ENCODE results near the gene PDGFD. TPM values are rescaled to one million over a fixed set of nuclear protein-coding genes. Genes with fewer than 3 reads are reported as not detected.

The PDGFD gene
- total RNA-seq, 2 experiments from 2014 or later = 0.20 TPM; not detected in 1

- ChIA-PET POLR2A (no interaction called here), CTCF (no interaction called here)
- DNase-seq (no peak), ATAC-seq (no peak)
- Mint-ChIP-seq H3K36me3 (ENCODE audit: low read depth) (no peaks in the 10 kb centered on the region), H3K4me3 (no peak overlapping the region), H3K9me3 (peaks cover 4% of the 10 kb centered on the region), H3K4me1 (ENCODE audit: low read depth) (no peaks in the 10 kb centered on the region), H3K27ac (no peak overlapping the region), H3K27me3 (no peaks in the 10 kb centered on the region)
- intact Hi-C loops (cut with micrococcal nuclease) = no loop called here
- no peak for TF ChIP-seq CTCF (IDR thresholded peaks at IDR 0.05)
These were observed 268.8 kb downstream of the PDGFD start for GRCh38 chr11:103895106-103895505.

GRCh38 chr11:103894673-103895072 is 269.3 kb downstream of the PDGFD start:
- Mint-ChIP-seq H3K4me1 (ENCODE audit: low read depth) (no peaks in the 10 kb centered on the region), H3K4me3 (no peak overlapping the region), H3K27me3 (no peaks in the 10 kb centered on the region), H3K36me3 (ENCODE audit: low read depth) (no peaks in the 10 kb centered on the region), H3K27ac (no peak overlapping the region), H3K9me3 (peaks cover 6% of the 10 kb centered on the region)
- no peak for DNase-seq
- intact Hi-C loops (cut with micrococcal nuclease) = no loop called here
- no peak for ATAC-seq
- ChIA-PET POLR2A (no interaction called here), CTCF (no interaction called here)
- TF ChIP-seq CTCF (IDR thresholded peaks at IDR 0.05) = no peak

GRCh38 chr11:103894034-103894433 is 269.9 kb downstream of the PDGFD start:
- intact Hi-C loops (cut with micrococcal nuclease) = no loop called here
- CTCF ChIA-PET = no interaction called here
- TF ChIP-seq CTCF (IDR thresholded peaks at IDR 0.05) = no peak
- DNase-seq = no peak
- Mint-ChIP-seq H3K27me3 (no peaks in the 10 kb centered on the region), H3K4me1 (ENCODE audit: low read depth) (no peaks in the 10 kb centered on the region), H3K27ac (no peak overlapping the region), H3K9me3 (peaks cover 11% of the 10 kb centered on the region), H3K36me3 (ENCODE audit: low read depth) (no peaks in the 10 kb centered on the region), H3K4me3 (no peak overlapping the region)
- no peak for ATAC-seq
- POLR2A ChIA-PET = no interaction called here

- DNase-seq = no peak
- H3K4me1 Mint-ChIP-seq (ENCODE audit: low read depth) = no peaks in the 10 kb centered on the region
- peaks cover 11% of the 10 kb centered on the region for H3K9me3 Mint-ChIP-seq
- H3K27ac Mint-ChIP-seq = no peak overlapping the region
- H3K27me3 Mint-ChIP-seq = no peaks in the 10 kb centered on the region
- H3K4me3 Mint-ChIP-seq = no peak overlapping the region
- ATAC-seq = no peak
- ChIA-PET CTCF (no interaction called here), POLR2A (no interaction called here)
- TF ChIP-seq CTCF (IDR thresholded peaks at IDR 0.05) = no peak
- no peaks in the 10 kb centered on the region for H3K36me3 Mint-ChIP-seq (ENCODE audit: low read depth)
- intact Hi-C loops (cut with micrococcal nuclease) = no loop called here
These were observed 270.6 kb downstream of the PDGFD start for GRCh38 chr11:103893371-103893770.

- Mint-ChIP-seq H3K27ac (no peak overlapping the region), H3K9me3 (peaks cover 11% of the 10 kb centered on the region), H3K27me3 (no peaks in the 10 kb centered on the region), H3K4me3 (no peak overlapping the region), H3K4me1 (ENCODE audit: low read depth) (no peaks in the 10 kb centered on the region), H3K36me3 (ENCODE audit: low read depth) (no peaks in the 10 kb centered on the region)
- intact Hi-C loops (cut with micrococcal nuclease) = no loop called here
- no peak for ATAC-seq
- no peak for DNase-seq
- POLR2A ChIA-PET = no interaction called here
- no peak for TF ChIP-seq CTCF (IDR thresholded peaks at IDR 0.05)
- CTCF ChIA-PET = no interaction called here
These were observed 271.3 kb downstream of the PDGFD start for GRCh38 chr11:103892603-103893002.
